Astrocyte (in vitro differentiated cells and primary cell): ENCODE results near the gene HNRNPL.

Experiments used
- EZH2 ChIP-seq: IDR thresholded peaks from 2 replicates; pipeline ENCODE4 v1.6.1; 2012; ENCODE audit warnings: mild to moderate bottlenecking, low read length, inconsistent platforms; ENCODE audit not compliant: insufficient read depth
- TF ChIP-seq, protein P1 (sequence below): IDR thresholded peaks from 2 replicates; pipeline ENCODE4 v1.5.1; 2011; ENCODE audit warnings: low read depth, mild to moderate bottlenecking, inconsistent platforms, low read length, moderate library complexity; ENCODE audit not compliant: insufficient read depth

DNA sequence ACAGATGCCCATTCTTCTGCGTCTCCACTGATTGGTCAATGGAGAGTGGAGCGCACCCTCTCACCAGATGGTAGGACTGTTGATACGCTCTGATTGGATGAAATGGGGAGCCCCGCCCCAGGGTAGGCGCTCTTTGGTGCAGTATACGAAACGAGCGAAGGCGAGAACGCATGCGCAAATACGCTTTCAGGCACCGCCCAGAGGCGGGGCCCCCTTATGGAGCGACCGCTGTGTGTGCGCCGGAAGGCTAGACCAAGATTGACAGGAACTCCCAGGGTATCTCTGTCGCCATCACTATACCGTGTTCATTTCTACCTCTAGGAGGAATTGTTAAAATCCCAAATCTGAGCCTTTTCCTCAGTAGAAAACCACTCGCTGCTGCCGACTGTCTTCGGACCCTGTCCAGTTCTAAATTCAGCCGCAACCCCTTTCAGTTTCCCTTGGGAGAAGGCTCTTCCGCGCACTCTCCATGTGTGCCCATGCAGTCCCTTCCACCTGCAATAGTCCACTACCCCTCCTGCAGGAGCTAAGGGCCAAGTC lies 720 bp upstream of the HNRNPL start:
- TF ChIP-seq, protein P1, sequence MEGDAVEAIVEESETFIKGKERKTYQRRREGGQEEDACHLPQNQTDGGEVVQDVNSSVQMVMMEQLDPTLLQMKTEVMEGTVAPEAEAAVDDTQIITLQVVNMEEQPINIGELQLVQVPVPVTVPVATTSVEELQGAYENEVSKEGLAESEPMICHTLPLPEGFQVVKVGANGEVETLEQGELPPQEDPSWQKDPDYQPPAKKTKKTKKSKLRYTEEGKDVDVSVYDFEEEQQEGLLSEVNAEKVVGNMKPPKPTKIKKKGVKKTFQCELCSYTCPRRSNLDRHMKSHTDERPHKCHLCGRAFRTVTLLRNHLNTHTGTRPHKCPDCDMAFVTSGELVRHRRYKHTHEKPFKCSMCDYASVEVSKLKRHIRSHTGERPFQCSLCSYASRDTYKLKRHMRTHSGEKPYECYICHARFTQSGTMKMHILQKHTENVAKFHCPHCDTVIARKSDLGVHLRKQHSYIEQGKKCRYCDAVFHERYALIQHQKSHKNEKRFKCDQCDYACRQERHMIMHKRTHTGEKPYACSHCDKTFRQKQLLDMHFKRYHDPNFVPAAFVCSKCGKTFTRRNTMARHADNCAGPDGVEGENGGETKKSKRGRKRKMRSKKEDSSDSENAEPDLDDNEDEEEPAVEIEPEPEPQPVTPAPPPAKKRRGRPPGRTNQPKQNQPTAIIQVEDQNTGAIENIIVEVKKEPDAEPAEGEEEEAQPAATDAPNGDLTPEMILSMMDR: no peak
- TF ChIP-seq EZH2: no peak
